ENCODE results near the gene COL5A1.

Gene COL5A1

DNA sequence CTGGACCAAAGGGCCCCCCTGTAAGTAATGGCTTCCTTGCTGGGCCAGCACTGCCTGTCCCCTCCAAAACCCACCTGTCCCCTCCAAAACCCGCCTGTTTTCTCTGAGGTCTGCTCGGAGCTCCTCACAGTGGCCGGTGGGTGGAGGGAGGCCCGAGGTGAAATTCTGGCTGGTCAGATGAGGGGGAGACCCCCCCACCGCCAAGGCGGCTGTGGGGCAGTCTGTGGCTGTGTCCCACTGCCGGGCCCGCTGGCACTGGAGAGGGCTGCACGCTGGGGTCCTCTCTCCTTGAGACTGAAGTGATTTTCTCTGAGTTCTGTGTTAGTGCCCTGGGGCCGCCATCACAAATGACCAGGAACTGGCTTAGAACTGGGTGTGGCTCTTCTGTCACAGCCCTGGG is 155.3 kb downstream of the COL5A1 start:
- no peak for DNase-seq

DNA sequence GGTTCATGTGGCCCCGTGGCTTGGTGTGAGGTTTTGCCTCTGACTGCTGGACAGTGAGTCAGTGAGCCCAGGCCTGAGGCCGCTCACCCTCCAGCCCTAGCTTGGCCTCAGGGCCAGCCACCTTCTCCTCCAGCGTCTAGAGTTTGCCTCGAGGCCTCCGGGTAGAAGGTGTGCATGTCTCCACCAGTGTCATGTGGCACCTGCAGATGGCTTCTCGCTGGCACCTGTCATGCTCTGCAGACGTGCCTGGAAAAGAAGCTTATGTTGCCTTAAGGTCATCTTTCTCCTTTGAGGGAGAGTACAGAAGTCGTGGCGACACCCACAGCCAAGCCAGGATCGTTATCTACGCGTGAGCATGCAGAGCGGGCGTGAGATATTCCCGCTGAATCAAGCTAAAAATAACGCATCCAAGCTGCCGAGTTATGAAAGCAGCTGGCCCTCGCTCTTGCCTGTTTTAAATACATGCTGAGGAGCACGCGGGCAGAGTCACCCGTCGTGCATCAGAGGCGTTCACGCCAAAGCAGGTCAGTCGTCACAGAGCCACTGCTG is 159.3 kb downstream of the COL5A1 start:
- no peak for DNase-seq

DNA sequence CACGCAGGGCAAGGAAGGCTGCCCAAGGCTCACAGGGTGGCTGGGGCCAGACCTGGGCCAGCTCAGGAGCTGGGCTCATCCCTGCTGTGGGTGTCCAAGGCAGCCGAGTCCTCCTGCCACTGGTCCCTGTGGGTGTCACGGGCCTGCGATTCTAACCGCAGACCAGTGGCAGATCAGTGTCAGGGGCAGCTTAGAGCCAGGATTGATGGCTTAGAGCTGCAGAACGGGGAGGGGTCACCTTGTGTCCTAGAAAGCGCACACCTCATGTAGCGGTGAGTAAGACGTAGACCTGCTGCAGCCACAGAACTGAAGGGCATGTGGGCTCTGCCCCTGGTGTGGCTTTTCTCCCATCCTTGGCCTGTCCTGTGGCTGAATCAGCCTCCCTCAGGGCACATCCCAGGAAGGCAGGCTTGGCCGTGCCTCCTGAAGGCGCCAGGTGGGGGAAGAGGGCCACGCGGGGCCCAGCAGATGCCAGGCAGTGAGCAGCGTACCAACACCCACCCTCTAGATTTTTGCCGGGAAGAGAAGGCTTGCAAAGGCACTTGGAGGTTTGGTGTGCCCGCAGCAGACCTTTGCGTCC is 160.7 kb downstream of the COL5A1 start:
- no peak for DNase-seq

DNA sequence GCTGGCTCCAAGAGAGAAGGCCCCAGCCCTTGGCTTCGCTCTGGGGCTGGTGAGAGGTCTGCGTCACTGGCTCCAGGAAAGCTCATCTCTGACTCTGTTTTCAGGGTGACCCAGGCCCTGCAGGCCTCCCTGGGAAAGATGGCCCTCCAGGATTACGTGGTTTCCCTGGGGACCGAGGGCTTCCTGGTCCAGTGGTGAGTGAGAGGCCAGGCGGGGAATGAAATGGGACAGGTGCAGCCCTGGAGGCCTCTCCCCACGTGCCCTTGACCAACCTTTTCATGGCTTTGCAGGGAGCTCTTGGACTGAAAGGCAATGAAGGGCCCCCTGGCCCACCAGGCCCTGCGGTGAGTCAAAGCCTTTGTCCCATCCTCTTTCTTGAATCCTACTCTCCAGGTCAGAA is 163.3 kb downstream of the COL5A1 start:
- no peak for DNase-seq

DNA sequence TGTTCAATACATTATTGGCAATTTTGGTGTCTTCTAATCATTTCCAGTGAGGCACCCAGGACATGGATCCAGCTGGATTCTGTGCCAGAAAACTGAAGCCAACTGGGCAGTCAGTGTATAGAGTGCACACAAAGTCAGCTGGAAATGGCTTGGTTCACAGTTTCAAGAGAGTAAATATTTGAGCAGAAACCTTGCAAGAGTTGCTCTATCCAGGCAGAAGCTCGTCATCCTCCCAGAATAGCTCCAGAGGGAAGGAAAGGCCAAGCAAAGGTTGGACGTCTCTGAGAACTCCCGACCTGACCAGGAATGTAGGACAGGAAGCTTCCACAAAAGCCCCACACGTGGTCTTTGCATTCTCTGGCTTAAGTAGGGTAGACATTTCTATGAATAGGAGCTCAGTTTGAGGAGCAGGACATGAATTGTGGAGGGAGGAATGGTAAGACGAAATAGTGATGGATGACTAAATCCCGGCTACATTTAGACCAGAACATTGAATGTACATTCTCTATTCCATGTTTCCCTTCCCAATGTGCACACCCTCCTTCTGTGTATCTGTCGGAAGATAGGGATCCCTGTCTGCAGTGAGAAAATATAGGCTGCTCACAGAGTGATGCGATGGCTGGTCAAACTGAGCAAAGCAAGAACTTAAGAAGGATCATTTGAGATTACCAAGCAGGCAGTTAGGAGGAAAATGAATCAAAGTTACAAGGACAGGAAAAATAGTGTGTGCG is 166.3 kb downstream of the COL5A1 start:
- no peak for DNase-seq

DNA sequence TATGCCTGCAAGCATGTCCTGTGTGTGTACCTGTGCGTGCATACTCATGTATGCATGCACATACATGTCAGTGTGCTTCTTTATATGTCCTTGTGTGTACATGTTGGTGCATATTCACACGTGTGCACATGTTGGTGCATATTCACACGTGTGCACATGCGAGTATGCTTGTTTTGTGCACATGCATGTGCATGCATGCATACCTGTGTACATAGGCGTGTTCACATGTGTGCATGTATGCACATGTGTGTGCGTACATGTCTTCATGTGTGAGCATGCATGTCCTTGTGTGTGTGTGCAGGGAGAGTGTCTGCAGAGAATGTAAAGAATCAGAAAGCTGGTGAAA is 166.8 kb downstream of the COL5A1 start:
- DNase-seq, result no peak

DNA sequence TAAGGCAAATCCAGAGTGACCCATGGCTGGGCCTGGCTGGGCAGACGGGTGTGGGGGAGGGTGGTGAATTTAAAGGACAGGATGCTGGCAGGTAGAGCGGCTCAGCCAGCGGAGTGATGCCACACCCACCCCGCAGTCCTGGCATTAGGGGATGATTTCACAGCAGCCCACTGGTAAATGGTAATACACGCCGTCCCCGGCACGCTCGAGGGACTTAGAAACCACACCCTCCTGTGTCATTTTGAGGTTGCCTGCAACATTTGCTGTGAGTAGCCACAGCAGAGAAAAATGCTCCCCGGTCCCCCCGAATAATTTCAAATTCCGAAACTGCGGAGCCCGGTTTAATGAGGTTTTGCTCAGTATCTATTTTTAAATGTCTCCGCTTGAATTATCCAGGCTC is 167.7 kb downstream of the COL5A1 start:
- no peak for DNase-seq

DNA sequence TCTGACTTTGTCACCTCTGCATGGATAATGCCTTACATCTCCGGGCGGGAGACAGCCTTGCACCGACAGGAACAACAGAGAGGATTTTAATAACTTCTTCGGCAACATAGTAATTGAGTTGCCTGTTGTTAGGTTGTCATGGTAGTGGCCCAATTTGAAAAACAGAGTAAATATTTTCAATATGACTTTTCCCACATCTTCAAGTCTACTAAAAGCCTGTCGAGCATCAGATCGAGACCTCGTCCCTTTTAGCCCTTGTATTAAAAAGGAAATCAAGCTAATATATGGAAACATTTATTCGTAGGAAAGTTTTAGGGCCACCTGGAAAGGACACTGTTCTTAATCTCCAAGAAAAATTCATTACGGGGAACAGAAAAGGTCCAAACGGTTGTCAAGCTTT is 168.2 kb downstream of the COL5A1 start:
- no peak for DNase-seq

DNA sequence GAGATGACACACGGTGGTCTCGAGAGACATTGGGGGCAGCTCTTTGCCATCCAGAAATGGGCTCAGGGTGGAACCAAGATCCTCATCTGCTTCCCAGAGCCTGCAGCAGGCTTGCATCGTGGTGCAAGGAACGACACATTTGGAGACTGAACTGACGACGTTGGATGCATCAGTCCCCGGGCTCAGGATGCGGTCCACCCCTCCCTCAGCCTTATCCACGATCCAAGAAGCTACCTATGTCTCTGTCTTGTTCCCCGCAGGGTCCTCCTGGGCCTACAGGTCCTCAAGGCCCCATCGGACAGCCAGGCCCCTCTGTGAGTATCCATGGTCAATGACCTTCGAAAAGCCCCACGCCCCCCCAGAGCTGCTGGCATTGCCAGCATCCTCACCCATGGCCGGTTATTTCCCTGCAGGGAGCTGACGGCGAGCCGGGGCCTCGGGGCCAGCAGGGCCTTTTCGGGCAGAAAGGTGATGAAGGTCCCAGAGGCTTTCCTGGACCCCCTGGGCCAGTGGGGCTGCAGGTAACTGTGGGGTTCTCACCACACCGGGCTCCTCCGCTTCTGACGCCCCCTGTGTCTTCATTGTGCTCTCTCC is 169.6 kb downstream of the COL5A1 start:
- DNase-seq, result no peak

DNA sequence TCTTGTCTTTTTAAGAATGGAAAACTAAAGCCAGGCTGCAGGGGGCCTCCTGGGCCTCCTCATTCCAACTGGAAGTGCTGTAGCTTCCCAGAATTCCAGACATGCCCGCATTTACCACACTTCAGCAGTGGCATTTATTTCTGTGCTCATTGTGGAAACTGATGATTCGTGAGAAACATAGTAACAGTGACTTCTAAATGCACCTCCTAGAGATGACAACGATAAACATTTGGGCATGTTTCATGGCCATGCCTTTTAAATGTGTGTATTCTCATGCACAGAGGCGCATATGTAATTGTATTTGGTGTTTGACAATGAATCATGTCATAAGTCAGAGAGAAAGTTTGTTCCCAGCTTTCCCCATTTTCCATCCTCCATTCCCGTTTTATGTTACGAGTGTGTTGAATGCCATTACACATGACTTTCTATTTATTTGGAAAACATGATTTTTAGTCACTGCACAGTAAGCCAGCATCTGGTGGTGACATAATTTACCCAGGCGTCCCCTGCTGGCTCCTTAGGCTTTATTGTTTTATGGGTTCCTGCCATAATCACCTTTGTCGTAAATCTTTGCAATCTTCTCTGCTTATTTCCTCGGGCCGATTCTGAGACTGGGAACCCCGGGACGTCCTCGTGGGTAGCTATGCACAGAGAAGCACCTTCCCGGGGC is 170.2 kb downstream of the COL5A1 start:
- no peak for DNase-seq

DNA sequence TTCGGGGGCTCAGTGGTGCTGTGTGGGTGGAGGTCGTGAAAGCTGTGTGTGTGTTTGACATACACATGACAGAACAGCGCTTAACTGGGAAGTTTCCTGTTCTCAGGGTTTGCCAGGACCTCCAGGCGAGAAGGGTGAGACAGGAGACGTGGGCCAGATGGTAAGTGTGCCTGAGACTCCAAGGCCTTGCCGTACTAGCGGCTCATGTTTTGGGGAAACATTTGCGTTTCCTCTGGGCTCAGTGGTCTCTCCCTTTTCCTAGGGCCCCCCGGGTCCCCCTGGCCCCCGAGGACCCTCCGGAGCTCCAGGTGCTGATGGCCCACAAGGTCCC is 170.7 kb downstream of the COL5A1 start:
- no peak for DNase-seq

DNA sequence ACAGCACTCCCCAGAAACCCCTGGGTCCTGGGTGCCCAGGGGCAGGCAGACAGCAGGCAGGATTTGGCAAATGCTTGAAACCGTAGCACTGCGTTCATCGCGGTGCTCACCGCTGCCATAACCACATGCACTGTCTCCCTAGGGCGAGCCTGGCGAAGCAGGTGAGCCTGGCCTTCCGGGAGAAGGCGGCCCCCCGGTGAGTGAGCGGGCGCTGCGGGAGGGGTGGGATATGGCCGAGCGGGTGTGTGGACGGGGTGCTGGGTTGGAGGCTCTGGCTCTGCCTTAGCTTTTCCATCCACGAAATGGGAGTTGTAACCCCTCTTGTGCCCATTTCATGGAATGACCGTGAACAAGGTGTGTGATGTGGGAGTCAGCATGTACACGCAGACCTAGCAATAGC is 172.2 kb downstream of the COL5A1 start:
- no peak for DNase-seq

DNA sequence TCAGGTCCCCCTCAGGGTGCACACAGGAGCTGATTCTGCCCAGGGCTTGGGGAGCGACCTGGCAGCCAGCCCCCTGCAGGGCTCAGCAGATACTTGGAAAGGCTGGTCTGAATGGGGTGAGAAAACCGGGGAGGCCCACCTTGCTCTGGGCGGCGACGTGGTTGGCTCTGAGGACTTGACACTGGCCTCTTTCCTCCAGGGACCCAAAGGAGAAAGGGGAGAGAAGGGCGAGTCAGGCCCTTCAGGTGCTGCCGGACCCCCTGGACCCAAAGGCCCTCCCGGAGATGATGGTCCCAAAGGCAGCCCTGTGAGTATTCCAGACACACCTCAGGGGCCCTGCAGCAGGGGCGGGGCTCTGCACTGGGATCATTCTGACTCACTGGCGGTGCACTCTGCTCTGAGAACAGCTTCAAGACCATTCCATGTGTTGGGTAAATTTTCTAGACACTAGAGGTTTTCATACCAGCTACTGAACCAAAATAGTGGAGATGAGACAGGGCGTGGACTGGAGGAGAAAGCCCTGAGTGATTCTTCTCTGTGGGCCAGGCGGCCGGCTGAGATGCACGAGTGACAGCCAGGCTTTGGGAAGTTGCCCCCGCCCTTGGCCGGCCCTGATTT is 173.1 kb downstream of the COL5A1 start:
- DNase-seq, result no peak

DNA sequence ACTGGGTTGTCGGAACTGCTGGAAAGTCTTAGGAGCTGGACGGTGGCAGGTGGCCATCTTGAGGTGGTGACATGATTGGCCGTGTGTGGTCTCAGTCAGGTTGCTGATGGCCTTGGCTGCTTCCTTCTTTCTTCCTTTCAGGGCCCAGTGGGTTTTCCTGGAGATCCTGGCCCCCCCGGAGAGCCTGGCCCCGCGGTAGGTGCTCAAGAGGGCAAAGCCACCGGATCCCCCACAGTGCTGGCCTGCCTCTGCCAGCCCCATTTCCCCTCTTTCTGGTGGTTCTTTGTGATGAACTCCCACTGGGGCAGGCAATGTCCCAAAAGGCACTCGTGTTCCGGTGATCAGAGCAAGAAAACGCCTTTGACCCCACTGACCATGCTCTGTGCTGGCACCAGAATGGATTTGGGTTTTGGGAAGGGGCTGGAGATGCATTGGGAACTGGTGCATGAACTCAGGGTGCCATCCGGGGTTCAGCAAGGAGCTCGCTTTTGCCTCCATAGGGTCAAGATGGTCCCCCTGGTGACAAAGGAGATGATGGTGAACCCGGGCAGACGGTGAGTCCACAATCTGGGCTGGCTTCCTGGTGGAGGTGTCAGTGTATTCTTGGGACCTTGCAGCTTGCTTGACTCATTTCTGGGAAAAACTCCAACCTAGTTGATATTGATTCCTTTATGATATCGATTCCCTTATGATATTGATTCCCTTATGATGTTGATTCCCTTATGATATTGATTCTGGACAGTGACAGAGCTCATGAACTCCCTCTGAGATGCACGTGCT is 174.0 kb downstream of the COL5A1 start:
- DNase-seq, result no peak

DNA sequence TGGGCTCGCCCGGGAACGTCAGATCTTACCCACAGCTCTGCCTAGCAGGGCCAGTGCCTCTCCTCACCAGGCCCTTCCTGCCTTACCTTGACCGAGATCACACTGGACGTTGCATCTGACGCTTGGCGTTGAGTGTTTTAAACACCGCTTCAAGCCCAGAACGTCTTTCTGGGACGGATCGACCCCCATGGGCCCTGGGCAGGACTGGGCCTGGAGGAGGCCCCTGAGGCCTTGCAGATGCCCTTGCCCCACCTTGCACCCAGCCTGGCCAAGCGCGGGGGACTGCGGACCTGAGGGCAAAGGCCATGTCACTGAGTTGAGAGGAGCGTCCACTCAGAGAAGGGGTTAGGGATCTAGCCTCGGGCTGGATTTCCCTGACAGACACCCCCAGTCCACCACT is 174.7 kb downstream of the COL5A1 start:
- DNase-seq, result no peak

DNA sequence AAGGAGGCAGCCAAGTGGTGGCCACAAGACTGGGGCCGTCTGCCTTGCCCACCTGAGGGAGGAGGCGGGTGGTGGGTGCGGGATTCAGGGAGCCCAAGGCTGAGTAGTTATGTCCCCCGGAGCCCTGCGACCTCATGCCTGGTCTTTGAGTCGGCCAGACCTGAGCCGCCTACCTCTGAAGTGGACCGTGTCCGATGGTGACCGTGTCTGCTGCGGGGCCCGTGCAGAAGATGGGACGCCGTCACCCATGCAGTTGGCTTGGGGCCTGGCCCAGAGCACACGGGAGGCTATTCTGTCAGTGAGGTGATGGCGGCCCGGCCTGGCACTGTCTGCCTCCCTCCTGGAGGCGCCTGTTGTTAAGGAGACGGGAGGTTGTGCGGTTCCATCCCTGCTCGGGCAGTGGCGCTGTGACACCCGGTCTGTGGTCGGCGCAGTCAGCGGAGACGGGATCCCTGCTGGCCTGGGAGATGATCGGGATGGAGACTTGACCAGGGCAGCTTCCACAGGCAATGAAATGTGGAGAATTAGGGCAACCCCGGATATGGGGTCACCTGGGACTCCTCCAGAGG is 176.5 kb downstream of the COL5A1 start:
- no peak for DNase-seq

DNA sequence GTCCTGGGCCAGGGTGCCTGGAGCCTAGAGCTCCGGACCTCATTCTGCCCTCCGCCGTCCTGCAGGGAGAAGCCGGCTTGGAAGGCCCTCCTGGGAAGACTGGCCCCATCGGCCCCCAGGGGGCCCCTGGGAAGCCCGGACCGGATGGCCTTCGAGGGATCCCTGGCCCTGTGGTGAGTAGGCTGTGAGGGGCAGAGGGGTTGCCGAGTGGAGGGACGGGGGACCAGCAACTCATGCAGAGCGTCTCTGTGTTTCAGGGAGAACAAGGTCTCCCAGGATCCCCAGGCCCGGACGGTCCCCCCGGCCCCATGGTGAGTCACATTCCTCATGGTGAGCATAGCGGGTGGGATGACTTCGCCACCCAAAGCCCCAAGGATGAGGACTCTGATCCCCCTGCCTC is 177.0 kb downstream of the COL5A1 start:
- no peak for DNase-seq

DNA sequence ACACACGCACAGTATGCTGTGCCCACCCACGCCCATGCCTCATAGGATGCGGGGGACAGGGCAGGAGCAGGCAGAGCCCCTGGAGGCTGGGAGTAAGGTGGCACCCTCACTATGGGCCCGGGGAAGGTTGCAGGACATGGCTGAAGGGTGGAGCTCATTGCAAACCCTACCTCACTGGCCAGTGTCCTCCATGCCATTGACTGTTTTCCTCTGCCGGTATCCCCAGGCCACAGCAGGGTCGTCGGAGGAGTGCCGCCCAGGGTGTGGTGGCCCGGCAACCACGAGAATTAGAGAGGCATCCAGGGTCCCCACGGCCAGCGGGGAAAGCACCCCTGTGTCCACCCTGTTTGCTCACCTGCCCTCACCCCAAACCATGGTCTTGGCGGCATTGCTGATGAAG is 179.3 kb downstream of the COL5A1 start:
- no peak for DNase-seq

DNA sequence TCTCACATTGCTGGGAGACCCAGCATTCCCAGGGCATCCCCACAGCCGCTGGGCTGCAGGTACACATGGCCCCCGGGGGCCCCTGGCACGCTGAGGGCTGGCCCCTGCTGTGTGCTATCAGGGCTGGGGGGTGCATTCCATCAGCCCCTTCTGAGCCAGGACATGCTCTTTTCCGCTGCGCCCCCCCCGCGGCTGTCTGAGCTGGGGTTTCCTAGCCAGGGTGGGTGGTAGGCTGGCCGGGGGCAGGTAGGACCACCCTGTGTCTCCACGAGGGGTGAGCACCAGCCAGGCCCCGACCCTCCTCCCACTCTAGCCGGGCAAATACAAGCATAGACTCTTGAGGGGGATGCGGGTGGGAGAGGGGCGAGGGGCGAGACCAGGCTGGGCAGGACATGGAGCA is 180.9 kb downstream of the COL5A1 start:
- no peak for DNase-seq

DNA sequence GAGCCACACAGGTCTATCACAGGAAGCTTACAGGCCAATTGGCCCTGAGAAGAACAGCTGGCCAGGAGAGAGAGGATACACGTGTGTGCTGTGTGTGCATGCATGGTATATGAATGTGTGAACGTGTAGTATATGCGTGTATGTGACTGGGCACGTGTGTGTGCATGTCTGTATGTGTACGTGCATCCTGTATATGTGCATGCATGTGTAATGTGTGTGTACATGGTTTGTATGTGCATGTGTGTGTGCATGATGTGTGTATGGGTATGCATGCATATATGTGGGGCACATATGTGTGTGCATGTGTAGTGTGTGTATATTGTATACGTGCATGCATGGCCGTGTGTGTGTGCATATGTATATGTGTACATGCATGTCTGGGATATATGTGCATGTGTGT is 182.0 kb downstream of the COL5A1 start:
- no peak for DNase-seq

DNA sequence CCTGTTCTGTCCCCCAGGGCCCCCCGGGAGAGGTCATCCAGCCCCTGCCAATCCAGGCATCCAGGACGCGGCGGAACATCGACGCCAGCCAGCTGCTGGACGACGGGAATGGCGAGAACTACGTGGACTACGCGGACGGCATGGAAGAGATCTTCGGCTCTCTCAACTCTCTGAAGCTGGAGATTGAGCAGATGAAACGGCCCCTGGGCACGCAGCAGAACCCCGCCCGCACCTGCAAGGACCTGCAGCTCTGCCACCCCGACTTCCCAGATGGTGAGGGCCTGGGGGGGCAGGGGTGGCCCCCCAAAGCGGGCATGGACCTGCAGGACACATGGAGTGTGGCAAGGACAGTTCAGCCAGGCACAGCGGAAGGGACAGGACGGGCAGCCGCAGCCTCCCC is 183.0 kb downstream of the COL5A1 start:
- no peak for DNase-seq

DNA sequence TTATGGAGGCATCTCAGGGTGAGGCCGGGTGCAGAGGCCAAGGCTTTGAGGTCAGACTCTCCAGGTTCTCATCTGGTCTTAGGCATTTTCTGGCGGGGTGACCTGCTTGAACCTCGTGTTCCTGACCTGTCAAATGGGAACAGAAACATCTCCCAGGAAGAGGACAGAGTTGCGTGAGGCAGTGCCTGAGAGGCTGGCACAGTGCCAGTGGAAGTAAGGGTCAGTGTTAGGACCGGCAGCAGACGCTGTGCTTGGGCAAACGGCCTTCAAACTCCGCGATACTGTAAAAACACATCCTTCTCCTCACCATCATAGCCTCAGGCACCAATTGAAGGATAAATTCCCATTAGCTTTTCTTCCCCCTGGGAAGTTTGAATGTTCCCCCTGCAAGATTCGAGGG is 183.4 kb downstream of the COL5A1 start:
- no peak for DNase-seq
